HG03439 (cell line): ENCODE measurements around the gene RIC3.

ENCODE experiments used
- ATAC-seq: cut with Tn5 transposase; IDR thresholded peaks from one replicate; pipeline ENCODE4 v1.9.1; 2021; ENCODE audit warnings: mild to moderate bottlenecking, moderate library complexity; ENCODE audit not compliant: unreplicated experiment

Gene RIC3

GRCh38 chr11:8070417-8071115 is 98.3 kb downstream of the RIC3 start:
- ATAC-seq, result no peak

GRCh38 chr11:8069771-8070170 is 99.1 kb downstream of the RIC3 start:
- ATAC-seq, result no peak

- ATAC-seq, result no peak
These were observed 100.1 kb downstream of the RIC3 start for GRCh38 chr11:8068605-8069221.

GRCh38 chr11:8067929-8068575 is 100.8 kb downstream of the RIC3 start:
- ATAC-seq, result no peak

GRCh38 chr11:8067567-8067928 is 101.3 kb downstream of the RIC3 start:
- ATAC-seq, result no peak

- no peak for ATAC-seq
These were observed 101.8 kb downstream of the RIC3 start for GRCh38 chr11:8066911-8067455.

DNA sequence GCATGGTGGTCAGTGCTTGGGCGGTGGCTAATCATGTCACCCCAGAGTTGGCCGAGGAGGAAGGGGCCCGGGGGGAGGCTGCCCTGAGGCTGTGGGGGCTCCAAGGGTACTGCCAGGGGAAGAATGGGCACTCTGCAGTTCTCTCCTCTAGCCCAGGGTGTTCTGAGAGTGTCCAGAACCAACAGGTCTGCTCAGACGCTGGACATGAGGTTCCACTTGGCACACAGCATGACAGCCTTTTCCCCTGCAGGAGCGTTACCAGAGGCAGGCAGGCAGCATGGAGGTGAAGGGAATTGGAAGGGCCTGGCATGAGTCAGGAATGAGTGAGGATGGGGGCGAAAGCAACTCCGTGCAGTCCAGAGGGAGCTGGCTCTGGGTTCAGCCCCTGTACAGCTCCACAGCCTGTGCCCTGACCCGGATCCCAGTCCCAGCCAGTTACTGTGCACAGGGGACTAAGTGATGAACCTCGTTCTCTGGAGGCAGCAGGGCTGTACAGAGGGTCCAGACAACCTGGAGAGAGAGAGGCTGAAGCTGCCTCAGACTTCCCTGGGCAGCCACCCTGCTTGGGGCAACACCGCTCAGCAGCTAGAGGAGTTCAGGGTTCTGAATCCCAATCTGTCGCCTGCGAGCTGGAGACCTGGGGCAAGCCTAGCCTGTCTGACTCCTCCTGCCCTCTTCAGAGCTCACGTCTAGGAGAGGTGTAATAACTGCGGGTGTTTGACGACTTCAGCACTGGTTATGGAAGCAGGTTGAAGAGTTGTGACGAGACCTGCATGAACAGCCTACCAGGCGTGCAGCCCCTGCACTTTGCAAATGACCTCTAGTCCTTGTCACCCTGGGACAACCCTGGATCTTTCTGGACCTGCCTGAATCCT is 102.6 kb downstream of the RIC3 start:
- no peak for ATAC-seq

DNA sequence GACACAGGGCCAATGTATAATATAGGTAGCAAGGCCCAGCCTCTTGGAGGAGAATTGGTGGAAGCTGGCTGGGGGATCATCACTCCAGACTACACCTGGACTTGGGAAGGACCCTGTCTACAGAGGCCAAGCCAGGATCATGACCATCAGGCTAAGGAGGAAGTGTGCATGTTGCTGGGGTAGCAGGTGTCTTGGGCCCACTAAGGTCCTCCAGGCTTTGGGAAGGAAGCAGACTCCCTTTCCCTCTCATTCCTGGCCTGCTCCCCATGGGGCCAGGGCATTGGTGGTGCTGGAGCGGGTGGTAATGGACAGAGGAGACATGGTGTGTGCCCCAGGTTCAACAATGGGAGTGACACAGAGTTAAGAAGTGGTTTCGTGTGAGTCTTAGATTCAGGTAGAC is 103.8 kb downstream of the RIC3 start:
- no peak for ATAC-seq

DNA sequence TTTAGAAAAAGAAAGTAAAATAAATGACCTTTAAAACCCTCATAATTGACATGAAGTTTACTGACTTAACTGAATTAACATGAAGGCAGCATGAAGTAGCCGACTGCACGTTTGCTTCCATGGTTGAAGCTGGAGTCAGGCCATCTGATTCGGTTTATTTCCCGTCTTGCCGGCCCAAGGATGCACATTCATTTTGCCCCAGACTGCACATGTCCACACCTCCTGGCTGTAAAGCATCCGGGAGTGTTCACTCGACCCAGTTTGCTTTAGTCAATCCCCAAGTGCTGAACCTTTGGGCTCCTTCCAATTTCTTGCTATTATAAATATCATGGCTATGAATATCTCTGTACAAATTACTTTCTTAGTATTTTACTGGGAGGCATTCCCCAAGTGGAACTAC is 105.5 kb downstream of the RIC3 start:
- no peak for ATAC-seq

DNA sequence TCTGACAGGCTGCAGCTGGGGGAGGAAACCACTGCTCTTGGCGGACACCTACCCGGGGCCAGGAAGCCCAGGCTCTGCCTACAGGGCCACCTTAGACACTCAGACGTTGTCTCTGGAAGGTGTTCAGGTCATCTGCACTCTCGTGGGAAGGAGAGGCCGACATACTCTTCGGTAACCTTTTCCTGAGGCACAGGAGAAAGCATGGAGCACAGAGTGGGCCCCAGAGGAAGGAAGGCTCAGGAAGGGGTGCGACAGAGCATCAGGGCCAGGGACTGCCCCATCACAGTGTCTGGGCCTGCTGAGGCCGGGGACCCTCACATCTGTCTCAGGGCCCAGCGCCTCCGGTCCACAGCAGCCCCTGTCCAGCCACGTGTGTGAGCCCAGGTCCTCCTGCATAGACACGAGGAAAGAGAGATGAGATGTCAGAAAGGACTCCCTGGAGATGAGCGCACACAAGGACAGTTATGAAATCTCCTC is 106.0 kb downstream of the RIC3 start:
- no peak for ATAC-seq

DNA sequence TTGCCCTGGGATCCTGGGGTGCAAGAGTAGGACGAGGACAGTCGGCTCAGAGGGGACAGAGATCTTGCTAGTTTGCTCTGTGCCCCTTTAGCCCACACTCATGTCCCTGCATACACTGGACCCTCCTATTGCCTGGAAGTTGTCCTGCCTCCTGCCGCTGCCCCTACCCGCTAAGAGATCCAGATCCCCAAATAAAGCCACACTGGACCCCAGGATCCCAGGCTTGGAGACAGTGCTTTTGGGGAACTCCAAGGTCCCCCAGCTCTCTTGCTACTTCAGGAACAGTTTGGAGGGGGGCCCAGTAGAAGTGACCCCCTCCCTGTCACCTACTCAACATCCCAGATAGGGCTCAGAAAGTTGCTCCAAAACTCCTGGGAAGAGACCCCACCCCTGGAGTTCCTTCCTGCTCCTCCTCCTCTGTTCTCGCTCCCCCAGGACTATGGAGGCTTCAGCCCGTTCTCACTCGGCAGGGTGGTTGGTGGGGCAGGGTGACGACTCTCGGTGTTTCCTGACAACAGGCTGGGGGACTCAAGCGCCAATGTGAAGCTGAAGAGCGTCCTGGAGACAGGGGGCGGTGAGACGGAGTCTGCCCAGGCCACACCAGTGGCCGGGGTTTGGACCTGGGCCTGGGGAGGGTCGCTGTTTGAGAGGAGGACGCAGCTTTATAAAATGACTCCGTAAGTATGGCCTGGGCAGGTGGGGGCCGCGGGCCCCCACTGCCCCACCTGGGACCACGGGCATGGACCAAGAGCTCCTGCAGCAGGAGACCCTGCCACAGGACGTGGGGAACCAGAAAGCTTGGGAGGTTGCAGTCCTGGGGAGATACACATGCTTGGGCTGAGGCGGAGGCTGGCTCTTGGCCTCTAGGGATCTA is 107.0 kb downstream of the RIC3 start:
- no peak for ATAC-seq

- ATAC-seq, result no peak
These were observed 107.8 kb downstream of the RIC3 start for GRCh38 chr11:8060801-8061554.

DNA sequence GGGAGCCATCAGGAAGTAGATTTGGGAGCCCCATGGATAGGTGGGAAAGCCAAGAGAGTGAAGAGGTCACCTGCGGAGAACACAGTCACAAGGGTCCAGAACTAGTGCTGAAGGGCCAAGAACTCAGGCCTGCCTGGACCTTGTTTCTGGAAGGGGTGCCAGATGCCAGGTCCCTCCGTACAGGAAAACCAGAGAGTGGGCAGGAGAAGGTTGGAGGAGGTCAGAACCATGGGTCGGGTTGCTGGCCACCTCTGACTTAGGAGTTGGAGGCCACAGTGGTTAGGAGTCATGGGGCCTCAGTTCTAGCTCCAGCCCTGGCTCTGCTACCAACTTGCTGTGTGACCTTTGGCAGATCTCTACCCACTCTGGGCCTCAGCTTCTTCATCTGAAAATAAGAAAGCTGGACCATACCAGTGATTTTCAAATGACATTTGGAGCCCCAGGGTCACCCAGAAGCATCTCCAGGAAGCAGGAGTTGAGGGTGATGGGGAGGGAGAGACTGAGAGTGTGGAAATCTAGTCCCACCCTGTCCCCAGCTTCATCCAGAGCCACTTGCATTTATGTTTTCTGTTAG is 108.6 kb downstream of the RIC3 start:
- ATAC-seq, result no peak

DNA sequence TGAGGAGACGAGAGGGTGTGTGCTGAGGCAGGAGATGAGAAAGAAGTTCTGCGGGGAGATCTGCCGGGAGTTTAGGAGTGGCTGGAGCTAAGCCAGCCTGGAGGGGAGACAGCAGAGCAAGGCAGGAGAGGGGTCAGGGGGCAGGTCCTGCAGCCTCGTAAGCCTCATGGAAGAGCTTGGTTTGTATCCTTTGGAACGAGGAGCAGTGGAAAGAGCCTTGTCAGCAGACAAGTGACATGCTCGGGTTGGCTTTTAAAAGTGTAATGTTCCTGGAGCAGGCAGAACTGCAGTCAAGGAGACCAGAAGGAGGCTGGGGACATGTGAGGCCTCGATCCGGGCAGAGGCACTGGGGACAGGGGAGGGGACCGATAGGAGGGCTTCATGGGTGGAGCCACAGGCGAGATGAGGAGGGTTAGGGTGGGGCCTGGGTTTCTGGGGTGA is 109.2 kb downstream of the RIC3 start:
- no peak for ATAC-seq

DNA sequence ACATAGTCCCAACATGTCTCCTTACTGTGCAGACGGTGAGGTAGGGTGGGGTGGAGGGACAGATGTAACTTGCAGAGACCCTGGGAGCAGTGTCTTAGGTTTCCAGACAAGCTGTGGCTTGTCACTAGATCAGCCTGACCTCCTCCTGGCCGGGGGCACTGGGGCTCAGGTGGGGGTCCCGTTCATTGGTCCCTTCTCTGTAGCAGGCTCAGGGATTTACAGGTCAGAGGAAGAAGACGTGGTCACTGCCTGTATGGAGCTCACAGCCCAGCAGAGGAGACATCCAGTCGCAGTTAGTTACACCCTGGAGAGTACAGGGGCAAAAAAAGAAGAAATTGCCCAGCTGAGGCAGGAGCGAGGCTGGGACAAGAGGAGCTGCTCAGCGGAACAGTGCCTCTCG is 109.8 kb downstream of the RIC3 start:
- ATAC-seq, result no peak

GRCh38 chr11:8058216-8058615 is 110.6 kb downstream of the RIC3 start:
- ATAC-seq, result no peak

GRCh38 chr11:8056810-8057463 is 111.9 kb downstream of the RIC3 start:
- no peak for ATAC-seq
